MCF 10A (cell line): ENCODE data around the gene SLC50A1. TPM values are rescaled to one million over a fixed set of nuclear protein-coding genes. Genes with fewer than 3 reads are reported as not detected.

Experiments
- BruUV-seq: library from RNA; stranded (reverse); fragments of 400-500 nt; replicated peaks from 2 replicates; lab custom pipeline; 2021; lab: Mats Ljungman, UMichigan
- CTCF ChIA-PET: fragments of 300-600 bp; sonication (Branson Sonifier 250); formaldehyde crosslinking; extraction: SDS; loops from one replicate; lab custom pipeline; 2021; ENCODE audit warnings: antibody characterized with exemption, inconsistent platforms; lab: Yijun Ruan, JAX
- POLR2A ChIA-PET: fragments of 300-600, 350-650 bp; sonication (Branson Sonifier 250); formaldehyde crosslinking; extraction: SDS; loops from one replicate; lab custom pipeline; 2020; ENCODE audit warnings: antibody characterized with exemption, inconsistent platforms; lab: Yijun Ruan, JAX
- DNase-seq: peaks from one replicate; pipeline ENCODE4 v3.0.0-alpha.2; 2018; ENCODE audit not compliant: unreplicated experiment
- H3K27ac Mint-ChIP-seq: one replicate; pipeline ENCODE4 v1.8.0; 2022; ENCODE audit warnings: mild to moderate bottlenecking, low read depth, mixed read lengths; ENCODE audit not compliant: unreplicated experiment
- H3K27me3 Mint-ChIP-seq: one replicate; pipeline ENCODE4 v1.8.0; 2022; ENCODE audit warnings: mixed read lengths; ENCODE audit not compliant: insufficient read depth, unreplicated experiment
- H3K36me3 Mint-ChIP-seq: one replicate; pipeline ENCODE4 v1.8.0; 2022; ENCODE audit warnings: mild to moderate bottlenecking, moderate library complexity, mixed read lengths; ENCODE audit not compliant: insufficient read depth, unreplicated experiment
- H3K4me1 Mint-ChIP-seq: one replicate; pipeline ENCODE4 v1.8.0; 2022; ENCODE audit warnings: mixed read lengths; ENCODE audit not compliant: insufficient read depth, unreplicated experiment
- H3K4me3 Mint-ChIP-seq: one replicate; pipeline ENCODE4 v1.8.0; 2022; ENCODE audit warnings: mild to moderate bottlenecking, moderate library complexity, mixed read lengths; ENCODE audit not compliant: unreplicated experiment
- H3K9me3 Mint-ChIP-seq: one replicate; pipeline ENCODE4 v1.8.0; 2022; ENCODE audit warnings: mixed read lengths; ENCODE audit not compliant: unreplicated experiment
- intact Hi-C: fragments of 100-400 bp; cut with micrococcal nuclease; formaldehyde crosslinking; loops from 2 replicates; pipeline ENCODE4 v1.14.1; 2022
- total RNA-seq: library from RNA; stranded (reverse); gene quantifications from 2 replicates; pipeline ENCODE4 v1.2.3, GENCODE V29; 2022
- TF ChIP-seq, protein P1 (sequence below): fragments of 200-600 bp; IDR thresholded peaks from one replicate; pipeline ENCODE4 v1.8.0; 2022; ENCODE audit warnings: antibody characterized with exemption, mild to moderate bottlenecking; ENCODE audit not compliant: unreplicated experiment

Gene SLC50A1
- total RNA-seq, 1 experiment from 2014 or later = 91.2 TPM

DNA sequence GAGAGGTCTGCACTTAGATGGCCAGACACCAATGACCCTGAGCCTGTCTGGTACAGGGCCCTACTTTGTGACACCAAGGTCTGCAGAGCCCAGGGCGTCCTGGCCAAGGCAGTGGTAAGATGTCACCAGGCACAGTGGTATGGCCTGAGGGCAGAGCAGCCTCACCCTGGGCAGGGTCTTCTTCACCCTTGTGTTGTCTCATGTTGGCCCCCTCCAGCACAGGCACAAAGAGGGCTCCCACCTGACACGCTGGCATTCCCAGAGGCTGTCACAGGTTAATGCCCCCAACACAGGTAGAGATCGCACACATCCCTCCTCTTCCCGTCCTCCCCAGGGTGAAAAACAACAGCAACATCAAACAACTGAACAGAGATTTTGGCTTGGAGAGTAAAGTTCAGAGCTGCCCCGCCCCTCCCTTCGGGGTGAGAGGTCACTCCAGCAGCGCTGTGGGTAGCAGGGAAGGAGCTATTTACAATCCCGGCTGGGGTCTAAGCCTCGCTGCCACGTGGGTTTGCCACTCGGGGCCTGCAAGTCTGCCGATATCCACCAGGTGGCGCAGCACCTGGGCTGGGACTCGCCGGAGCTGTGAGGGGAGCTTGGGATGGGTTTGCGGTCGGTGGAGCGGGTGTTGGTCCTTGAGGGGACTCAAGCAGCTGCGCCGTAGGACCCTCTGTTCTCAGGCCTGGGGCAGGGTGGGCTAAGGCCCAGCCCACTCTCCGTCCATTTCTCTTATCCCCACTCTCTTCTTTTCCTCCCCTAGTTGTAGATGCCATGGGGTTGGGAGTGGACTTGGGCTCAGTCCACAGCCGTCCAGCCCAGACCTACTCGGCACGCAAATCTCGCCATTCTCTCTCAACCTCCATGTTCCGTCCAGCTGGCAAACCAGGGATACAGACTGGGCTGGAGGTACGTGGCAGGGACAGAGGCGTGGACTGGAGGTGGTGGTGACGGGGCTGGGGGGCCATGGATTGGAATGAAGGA lies 44.3 kb upstream of the SLC50A1 start:
- peaks cover 26% of the 10 kb centered on the region for H3K4me1 Mint-ChIP-seq
- no TSS peak for BruUV-seq
- peaks cover 17% of the 10 kb centered on the region for H3K27me3 Mint-ChIP-seq
- intact Hi-C loops = no loop called here
- CTCF ChIA-PET = interaction anchor here (0.6 to 6.8 kb wide), 57 partner anchors 9 to 644 kb away, joined by 3 to 380 read pairs (median 5); partner anchors contain the start of genes ADAM15, DPM3, EFNA1 and KRTCAP2
- TF ChIP-seq, protein P1, sequence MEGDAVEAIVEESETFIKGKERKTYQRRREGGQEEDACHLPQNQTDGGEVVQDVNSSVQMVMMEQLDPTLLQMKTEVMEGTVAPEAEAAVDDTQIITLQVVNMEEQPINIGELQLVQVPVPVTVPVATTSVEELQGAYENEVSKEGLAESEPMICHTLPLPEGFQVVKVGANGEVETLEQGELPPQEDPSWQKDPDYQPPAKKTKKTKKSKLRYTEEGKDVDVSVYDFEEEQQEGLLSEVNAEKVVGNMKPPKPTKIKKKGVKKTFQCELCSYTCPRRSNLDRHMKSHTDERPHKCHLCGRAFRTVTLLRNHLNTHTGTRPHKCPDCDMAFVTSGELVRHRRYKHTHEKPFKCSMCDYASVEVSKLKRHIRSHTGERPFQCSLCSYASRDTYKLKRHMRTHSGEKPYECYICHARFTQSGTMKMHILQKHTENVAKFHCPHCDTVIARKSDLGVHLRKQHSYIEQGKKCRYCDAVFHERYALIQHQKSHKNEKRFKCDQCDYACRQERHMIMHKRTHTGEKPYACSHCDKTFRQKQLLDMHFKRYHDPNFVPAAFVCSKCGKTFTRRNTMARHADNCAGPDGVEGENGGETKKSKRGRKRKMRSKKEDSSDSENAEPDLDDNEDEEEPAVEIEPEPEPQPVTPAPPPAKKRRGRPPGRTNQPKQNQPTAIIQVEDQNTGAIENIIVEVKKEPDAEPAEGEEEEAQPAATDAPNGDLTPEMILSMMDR = peak; percentile 100
- no peak overlapping the region for H3K27ac Mint-ChIP-seq
- H3K36me3 Mint-ChIP-seq = no peaks in the 10 kb centered on the region
- no peaks in the 10 kb centered on the region for H3K9me3 Mint-ChIP-seq
- no peak overlapping the region for H3K4me3 Mint-ChIP-seq
- POLR2A ChIA-PET = interaction anchor here (0.6 to 2.3 kb wide), 13 partner anchors 11 to 607 kb away, joined by 3 to 20 read pairs (median 5); partner anchors contain the start of genes KRTCAP2 and SLC50A1
- DNase-seq = peak; percentile 83

GRCh38 chr1:155092131-155092530 lies 43.5 kb upstream of the SLC50A1 start:
- Mint-ChIP-seq H3K27me3 (peaks cover 17% of the 10 kb centered on the region), H3K27ac (no peak overlapping the region), H3K4me1 (peaks cover 26% of the 10 kb centered on the region), H3K36me3 (no peaks in the 10 kb centered on the region), H3K4me3 (no peak overlapping the region), H3K9me3 (no peaks in the 10 kb centered on the region)
- BruUV-seq = no TSS peak
- POLR2A ChIA-PET = interaction anchor here (1.0 to 2.3 kb wide), 8 partner anchors 12 to 80 kb away, joined by 3 to 20 read pairs (median 9); partner anchors contain the start of genes KRTCAP2 and SLC50A1
- intact Hi-C loops = no loop called here
- DNase-seq = no peak
- TF ChIP-seq, protein P1 = no peak
- CTCF ChIA-PET = interaction anchor here (0.8 to 6.8 kb wide), 36 partner anchors 8 to 556 kb away, joined by 3 to 380 read pairs (median 8); partner anchors contain the start of genes DPM3, EFNA1, KRTCAP2 and LENEP

DNA sequence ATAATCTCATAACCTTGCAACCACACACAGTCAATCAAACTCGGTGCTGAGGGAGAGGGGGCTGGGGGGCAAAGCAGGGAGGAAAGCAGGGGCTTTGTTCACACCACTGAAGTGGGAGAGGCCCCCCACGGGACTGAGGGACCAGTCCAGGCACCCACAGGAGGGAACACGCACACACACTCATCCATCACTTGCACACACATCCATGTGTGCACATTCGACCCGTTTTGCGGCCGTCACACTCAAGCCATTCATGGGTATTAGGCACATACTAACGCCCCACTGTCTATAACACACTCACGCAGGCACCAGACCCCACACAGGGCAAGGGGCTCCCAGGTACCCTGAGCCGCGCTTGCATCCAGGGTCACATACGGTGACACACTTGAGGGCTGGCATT lies 43.0 kb upstream of the SLC50A1 start:
- H3K9me3 Mint-ChIP-seq = no peaks in the 10 kb centered on the region
- intact Hi-C loops = no loop called here
- H3K27ac Mint-ChIP-seq = no peak overlapping the region
- POLR2A ChIA-PET = interaction anchor here (2.0 kb wide), 1 partner anchor 42 kb away, joined by 13 read pairs; the partner anchor contains the start of gene SLC50A1
- peaks cover 17% of the 10 kb centered on the region for H3K27me3 Mint-ChIP-seq
- TF ChIP-seq, protein P1 = no peak
- no peak for DNase-seq
- H3K4me1 Mint-ChIP-seq = peaks cover 26% of the 10 kb centered on the region
- no peaks in the 10 kb centered on the region for H3K36me3 Mint-ChIP-seq
- no TSS peak for BruUV-seq
- CTCF ChIA-PET = interaction anchor here (0.8 to 6.8 kb wide), 18 partner anchors 12 to 423 kb away, joined by 3 to 380 read pairs (median 13); partner anchors contain the start of genes DPM3, EFNA1, KRTCAP2 and PBXIP1
- H3K4me3 Mint-ChIP-seq = no peak overlapping the region
